ENCODE data around the gene IFNL2. TPM values are rescaled to one million over a fixed set of nuclear protein-coding genes. Genes with fewer than 3 reads are reported as not detected.

IFNL2 gene
- polyA plus RNA-seq, 1 donor from 2014 or later = not detected

GRCh38 chr19:39303373-39304184 lies 35.4 kb downstream of the IFNL2 start:
- Histone ChIP-seq H4K20me1 (ENCODE audit: insufficient read depth) (no peaks in the 10 kb centered on the region), H3K9ac (ENCODE audit: low read length) (no peak overlapping the region), H3K9me2 (ENCODE audit: insufficient read depth, low read length) (no peaks in the 10 kb centered on the region), H3K36me3 (ENCODE audit: insufficient read depth, low read length) (no peaks in the 10 kb centered on the region), H3K4me2 (ENCODE audit: low read length) (no peak overlapping the region), H3K79me2 (replicated peaks; ENCODE audit: insufficient read depth, low read length) (no peaks in the 10 kb centered on the region), H3K27ac (ENCODE audit: low read length) (no peak overlapping the region), H3F3A (ENCODE audit: insufficient read depth, low read length, poor library complexity, severe bottlenecking) (no peaks in the 10 kb centered on the region), H3K9me3 (ENCODE audit: low read length) (no peaks in the 10 kb centered on the region), H2AFZ (ENCODE audit: low read depth, low read length) (no peak overlapping the region), H3K4me3 (ENCODE audit: low read length) (no peak overlapping the region), H3K27me3 (ENCODE audit: insufficient read depth, low read depth, low read length) (peaks cover 32% of the 10 kb centered on the region)
- TF ChIP-seq POLR2AphosphoS5 (IDR thresholded peaks at IDR 0.05) (no peak), RAD21 (conservative IDR thresholded peaks at IDR 0.05) (no peak), EP300 (conservative IDR thresholded peaks at IDR 0.05; ENCODE audit: poor library complexity, severe bottlenecking) (no peak)

- Histone ChIP-seq H3K79me2 (replicated peaks; ENCODE audit: insufficient read depth, low read length) (no peaks in the 10 kb centered on the region), H3K27ac (ENCODE audit: low read length) (no peak overlapping the region), H3F3A (ENCODE audit: insufficient read depth, low read length, poor library complexity, severe bottlenecking) (no peaks in the 10 kb centered on the region), H3K9me3 (ENCODE audit: low read length) (no peaks in the 10 kb centered on the region), H3K27me3 (ENCODE audit: insufficient read depth, low read depth, low read length) (peaks cover 37% of the 10 kb centered on the region), H3K9me2 (ENCODE audit: insufficient read depth, low read length) (no peaks in the 10 kb centered on the region), H4K20me1 (ENCODE audit: insufficient read depth) (no peaks in the 10 kb centered on the region), H3K9ac (ENCODE audit: low read length) (no peak overlapping the region), H2AFZ (ENCODE audit: low read depth, low read length) (no peak overlapping the region), H3K4me3 (ENCODE audit: low read length) (no peak overlapping the region), H3K36me3 (ENCODE audit: insufficient read depth, low read length) (no peaks in the 10 kb centered on the region), H3K4me2 (ENCODE audit: low read length) (no peak overlapping the region)
- TF ChIP-seq SMC3 (conservative IDR thresholded peaks at IDR 0.05; ENCODE audit: poor library complexity) (no peak), EZH2 (IDR thresholded peaks at IDR 0.05; ENCODE audit: borderline replicate concordance, insufficient read depth, low read length, poor library complexity, severe bottlenecking) (no peak), CTCF (IDR thresholded peaks at IDR 0.05; ENCODE audit: poor library complexity, severe bottlenecking) (no peak), MXI1 (conservative IDR thresholded peaks at IDR 0.05; ENCODE audit: poor library complexity, severe bottlenecking) (no peak), EP300 (conservative IDR thresholded peaks at IDR 0.05; ENCODE audit: poor library complexity, severe bottlenecking) (no peak), REST (IDR thresholded peaks at IDR 0.05; ENCODE audit: borderline replicate concordance) (no peak), POLR2AphosphoS5 (IDR thresholded peaks at IDR 0.05) (no peak), RAD21 (conservative IDR thresholded peaks at IDR 0.05) (no peak), TAF1 (IDR thresholded peaks at IDR 0.05; ENCODE audit: low read depth) (no peak)
These were observed 36.0 kb downstream of the IFNL2 start for GRCh38 chr19:39304185-39304513.

Data from neural cell (in vitro differentiated cells).